Osteocyte (in vitro differentiated cells): ENCODE data around the gene CSTF2. TPM values are rescaled to one million over a fixed set of nuclear protein-coding genes. Genes with fewer than 3 reads are reported as not detected.

ENCODE experiments used
- DNase-seq: peaks from one replicate; pipeline ENCODE4 v3.0.0; 2021; ENCODE audit warnings: mixed read lengths; ENCODE audit not compliant: unreplicated experiment; ENCODE audit errors: extremely low spot score
- H3K27ac Mint-ChIP-seq: one replicate; pipeline ENCODE4 v1.8.0; 2021; ENCODE audit warnings: mild to moderate bottlenecking, mixed read lengths; ENCODE audit not compliant: unreplicated experiment
- H3K27me3 Mint-ChIP-seq: one replicate; pipeline ENCODE4 v1.8.0; 2021; ENCODE audit warnings: mixed read lengths; ENCODE audit not compliant: unreplicated experiment
- H3K36me3 Mint-ChIP-seq: one replicate; pipeline ENCODE4 v1.8.0; 2021; ENCODE audit warnings: mixed read lengths; ENCODE audit not compliant: unreplicated experiment
- H3K4me1 Mint-ChIP-seq: one replicate; pipeline ENCODE4 v1.8.0; 2021; ENCODE audit warnings: mixed read lengths; ENCODE audit not compliant: unreplicated experiment
- H3K4me3 Mint-ChIP-seq: one replicate; pipeline ENCODE4 v1.8.0; 2021; ENCODE audit warnings: mild to moderate bottlenecking, moderate library complexity, mixed read lengths; ENCODE audit not compliant: unreplicated experiment
- H3K9me3 Mint-ChIP-seq: one replicate; pipeline ENCODE4 v1.8.0; 2021; ENCODE audit warnings: mixed read lengths; ENCODE audit not compliant: unreplicated experiment
- CTCF ChIP-seq: fragments of 200-600 bp; sonication (generic); IDR thresholded peaks from 2 replicates; pipeline ENCODE4 v1.5.0; 2021; ENCODE audit warnings: antibody characterized with exemption, mild to moderate bottlenecking, moderate library complexity
- total RNA-seq: library from RNA; stranded (reverse); gene quantifications from 2 replicates; pipeline ENCODE4 v1.2.1, GENCODE V29; 2021

The CSTF2 gene
- total RNA-seq, 1 donor from 2014 or later, result 14.8 TPM

GRCh38 chrX:100829730-100830129 lies 9.5 kb downstream of the CSTF2 start:
- Mint-ChIP-seq H3K36me3 (peaks cover 8% of the 10 kb centered on the region), H3K4me3 (no peak overlapping the region), H3K27me3 (no peaks in the 10 kb centered on the region), H3K9me3 (no peaks in the 10 kb centered on the region), H3K4me1 (no peaks in the 10 kb centered on the region), H3K27ac (no peak overlapping the region)
- no peak for TF ChIP-seq CTCF
- DNase-seq, result no peak

GRCh38 chrX:100830143-100830542 lies 10.0 kb downstream of the CSTF2 start:
- Mint-ChIP-seq H3K36me3 (peaks cover 8% of the 10 kb centered on the region), H3K4me3 (no peak overlapping the region), H3K27me3 (no peaks in the 10 kb centered on the region), H3K4me1 (no peaks in the 10 kb centered on the region), H3K9me3 (no peaks in the 10 kb centered on the region), H3K27ac (no peak overlapping the region)
- no peak for DNase-seq
- no peak for TF ChIP-seq CTCF

GRCh38 chrX:100830547-100830946 lies 10.4 kb downstream of the CSTF2 start:
- TF ChIP-seq CTCF, result no peak
- Mint-ChIP-seq H3K27ac (no peak overlapping the region), H3K4me3 (no peak overlapping the region), H3K9me3 (no peaks in the 10 kb centered on the region), H3K27me3 (no peaks in the 10 kb centered on the region), H3K4me1 (no peaks in the 10 kb centered on the region), H3K36me3 (peaks cover 8% of the 10 kb centered on the region)
- DNase-seq, result no peak

GRCh38 chrX:100831219-100831946 lies 11.2 kb downstream of the CSTF2 start:
- Mint-ChIP-seq H3K36me3 (peaks cover 8% of the 10 kb centered on the region), H3K9me3 (no peaks in the 10 kb centered on the region), H3K27ac (no peak overlapping the region), H3K27me3 (no peaks in the 10 kb centered on the region), H3K4me3 (no peak overlapping the region), H3K4me1 (no peaks in the 10 kb centered on the region)
- TF ChIP-seq CTCF, result no peak
- no peak for DNase-seq

GRCh38 chrX:100850317-100850716 lies 30.1 kb downstream of the CSTF2 start:
- TF ChIP-seq CTCF, result no peak
- no peak overlapping the region for H3K4me3 Mint-ChIP-seq
- H3K27ac Mint-ChIP-seq, result no peak overlapping the region
- no peak for DNase-seq
- H3K4me1 Mint-ChIP-seq, result no peaks in the 10 kb centered on the region
- no peaks in the 10 kb centered on the region for H3K36me3 Mint-ChIP-seq
- H3K27me3 Mint-ChIP-seq, result no peaks in the 10 kb centered on the region
- peaks cover 3% of the 10 kb centered on the region for H3K9me3 Mint-ChIP-seq
